ENCODE data around the gene SESN1. TPM values are rescaled to one million over a fixed set of nuclear protein-coding genes. Genes with fewer than 3 reads are reported as not detected.

SESN1 gene
- total and polyA plus RNA-seq, 9 of the 15 experiments (the other 6 are each of a cell fraction or from before 2014, with no cell fraction given): 3.1 to 13.0 (median 7.4) TPM

DNA sequence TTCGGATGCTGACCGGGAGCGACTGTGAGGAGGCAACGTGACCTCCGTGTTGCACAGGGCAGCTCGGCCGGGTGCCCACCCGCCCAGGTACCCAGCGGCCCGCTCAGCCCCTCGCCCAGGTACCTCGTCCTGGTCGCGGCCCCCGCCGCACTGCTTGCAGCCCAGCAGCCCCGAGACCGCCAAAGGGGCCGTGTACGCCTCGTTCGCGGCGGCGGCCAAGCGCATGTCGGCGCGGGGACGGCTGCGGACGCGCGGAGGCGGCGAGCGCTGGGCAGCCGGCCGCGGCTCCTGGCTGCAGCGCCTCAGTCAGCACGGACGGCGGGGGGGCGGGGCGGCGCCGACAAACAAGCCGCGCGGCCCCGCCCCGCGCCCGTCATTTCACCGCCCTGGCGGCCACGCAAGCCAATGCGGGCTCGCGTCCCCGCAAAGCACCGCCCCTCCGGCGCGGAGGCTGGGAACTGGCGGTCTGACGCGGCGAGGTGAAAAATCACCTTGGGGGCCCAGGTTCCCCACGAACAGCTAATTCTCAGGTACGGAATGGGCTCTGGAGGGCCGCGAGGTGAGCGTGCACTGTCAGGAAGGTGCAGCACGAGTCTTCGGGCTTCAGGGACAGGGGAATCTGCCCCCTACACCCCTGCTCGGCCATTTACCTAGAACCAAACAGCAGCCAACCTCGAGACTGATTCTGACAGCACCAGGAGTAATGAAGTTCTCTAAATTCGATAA lies 85.2 kb downstream of the SESN1 start (continued):
- TF ChIP-seq HNRNPK (IDR thresholded peaks at IDR 0.05; ENCODE audit: low read depth, low read length, poor library complexity, severe bottlenecking) (no peak), DNMT1 (IDR thresholded peaks at IDR 0.05) (no peak), HNRNPH1 (optimal IDR thresholded peaks at IDR 0.05; ENCODE audit: low read depth, low read length) (no peak), ZNF76 (CRISPR knock-in tag; IDR thresholded peaks at IDR 0.05; ENCODE audit: borderline replicate concordance) (no peak; the same call in 1 of the 2 replicates), HDAC3 (IDR thresholded peaks at IDR 0.05; ENCODE audit: borderline replicate concordance, partially characterized antibody) (no peak), IFI16 (CRISPR knock-in tag; IDR thresholded peaks at IDR 0.05) (no peak), CREBBP (IDR thresholded peaks at IDR 0.05; ENCODE audit: low read depth, low read length) (no peak), NUFIP1 (IDR thresholded peaks at IDR 0.05; ENCODE audit: partially characterized antibody) (no peak), FOXP1 (CRISPR knock-in tag; IDR thresholded peaks at IDR 0.05) (peak; percentile 72; the same call in 1 of the 2 replicates), TAF9B (IDR thresholded peaks at IDR 0.05; ENCODE audit: partially characterized antibody) (no peak), TCF7L2 (IDR thresholded peaks at IDR 0.05; ENCODE audit: low read depth, low read length) (no peak), STAT5A (IDR thresholded peaks at IDR 0.05; ENCODE audit: borderline replicate concordance, low read length) (no peak), SETDB1 (IDR thresholded peaks at IDR 0.05; ENCODE audit: low read length) (no peak), HMG20B (CRISPR knock-in tag; IDR thresholded peaks at IDR 0.05) (no peak)
- TF ChIP-seq, protein P1, sequence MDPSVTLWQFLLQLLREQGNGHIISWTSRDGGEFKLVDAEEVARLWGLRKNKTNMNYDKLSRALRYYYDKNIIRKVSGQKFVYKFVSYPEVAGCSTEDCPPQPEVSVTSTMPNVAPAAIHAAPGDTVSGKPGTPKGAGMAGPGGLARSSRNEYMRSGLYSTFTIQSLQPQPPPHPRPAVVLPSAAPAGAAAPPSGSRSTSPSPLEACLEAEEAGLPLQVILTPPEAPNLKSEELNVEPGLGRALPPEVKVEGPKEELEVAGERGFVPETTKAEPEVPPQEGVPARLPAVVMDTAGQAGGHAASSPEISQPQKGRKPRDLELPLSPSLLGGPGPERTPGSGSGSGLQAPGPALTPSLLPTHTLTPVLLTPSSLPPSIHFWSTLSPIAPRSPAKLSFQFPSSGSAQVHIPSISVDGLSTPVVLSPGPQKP (CRISPR knock-in tag; IDR thresholded peaks at IDR 0.05): no peak
- TF ChIP-seq, protein P2, sequence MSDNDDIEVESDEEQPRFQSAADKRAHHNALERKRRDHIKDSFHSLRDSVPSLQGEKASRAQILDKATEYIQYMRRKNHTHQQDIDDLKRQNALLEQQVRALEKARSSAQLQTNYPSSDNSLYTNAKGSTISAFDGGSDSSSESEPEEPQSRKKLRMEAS (CRISPR knock-in tag; IDR thresholded peaks at IDR 0.05): peak; percentile 67
- TF ChIP-seq, protein P3, sequence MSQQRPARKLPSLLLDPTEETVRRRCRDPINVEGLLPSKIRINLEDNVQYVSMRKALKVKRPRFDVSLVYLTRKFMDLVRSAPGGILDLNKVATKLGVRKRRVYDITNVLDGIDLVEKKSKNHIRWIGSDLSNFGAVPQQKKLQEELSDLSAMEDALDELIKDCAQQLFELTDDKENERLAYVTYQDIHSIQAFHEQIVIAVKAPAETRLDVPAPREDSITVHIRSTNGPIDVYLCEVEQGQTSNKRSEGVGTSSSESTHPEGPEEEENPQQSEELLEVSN (IDR thresholded peaks at IDR 0.05; ENCODE audit: borderline replicate concordance in 1 of 2, extremely low read depth in 1 of 2, insufficient read depth in 1 of 2, insufficient read length in 1 of 2, low read depth in 1 of 2, low read length in 1 of 2, poor library complexity in 1 of 2, severe bottlenecking in 1 of 2): peak; percentile 60 to 93
- TF ChIP-seq, protein P4, sequence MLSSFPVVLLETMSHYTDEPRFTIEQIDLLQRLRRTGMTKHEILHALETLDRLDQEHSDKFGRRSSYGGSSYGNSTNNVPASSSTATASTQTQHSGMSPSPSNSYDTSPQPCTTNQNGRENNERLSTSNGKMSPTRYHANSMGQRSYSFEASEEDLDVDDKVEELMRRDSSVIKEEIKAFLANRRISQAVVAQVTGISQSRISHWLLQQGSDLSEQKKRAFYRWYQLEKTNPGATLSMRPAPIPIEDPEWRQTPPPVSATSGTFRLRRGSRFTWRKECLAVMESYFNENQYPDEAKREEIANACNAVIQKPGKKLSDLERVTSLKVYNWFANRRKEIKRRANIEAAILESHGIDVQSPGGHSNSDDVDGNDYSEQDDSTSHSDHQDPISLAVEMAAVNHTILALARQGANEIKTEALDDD (IDR thresholded peaks at IDR 0.05): no peak
- TF ChIP-seq, protein P5, sequence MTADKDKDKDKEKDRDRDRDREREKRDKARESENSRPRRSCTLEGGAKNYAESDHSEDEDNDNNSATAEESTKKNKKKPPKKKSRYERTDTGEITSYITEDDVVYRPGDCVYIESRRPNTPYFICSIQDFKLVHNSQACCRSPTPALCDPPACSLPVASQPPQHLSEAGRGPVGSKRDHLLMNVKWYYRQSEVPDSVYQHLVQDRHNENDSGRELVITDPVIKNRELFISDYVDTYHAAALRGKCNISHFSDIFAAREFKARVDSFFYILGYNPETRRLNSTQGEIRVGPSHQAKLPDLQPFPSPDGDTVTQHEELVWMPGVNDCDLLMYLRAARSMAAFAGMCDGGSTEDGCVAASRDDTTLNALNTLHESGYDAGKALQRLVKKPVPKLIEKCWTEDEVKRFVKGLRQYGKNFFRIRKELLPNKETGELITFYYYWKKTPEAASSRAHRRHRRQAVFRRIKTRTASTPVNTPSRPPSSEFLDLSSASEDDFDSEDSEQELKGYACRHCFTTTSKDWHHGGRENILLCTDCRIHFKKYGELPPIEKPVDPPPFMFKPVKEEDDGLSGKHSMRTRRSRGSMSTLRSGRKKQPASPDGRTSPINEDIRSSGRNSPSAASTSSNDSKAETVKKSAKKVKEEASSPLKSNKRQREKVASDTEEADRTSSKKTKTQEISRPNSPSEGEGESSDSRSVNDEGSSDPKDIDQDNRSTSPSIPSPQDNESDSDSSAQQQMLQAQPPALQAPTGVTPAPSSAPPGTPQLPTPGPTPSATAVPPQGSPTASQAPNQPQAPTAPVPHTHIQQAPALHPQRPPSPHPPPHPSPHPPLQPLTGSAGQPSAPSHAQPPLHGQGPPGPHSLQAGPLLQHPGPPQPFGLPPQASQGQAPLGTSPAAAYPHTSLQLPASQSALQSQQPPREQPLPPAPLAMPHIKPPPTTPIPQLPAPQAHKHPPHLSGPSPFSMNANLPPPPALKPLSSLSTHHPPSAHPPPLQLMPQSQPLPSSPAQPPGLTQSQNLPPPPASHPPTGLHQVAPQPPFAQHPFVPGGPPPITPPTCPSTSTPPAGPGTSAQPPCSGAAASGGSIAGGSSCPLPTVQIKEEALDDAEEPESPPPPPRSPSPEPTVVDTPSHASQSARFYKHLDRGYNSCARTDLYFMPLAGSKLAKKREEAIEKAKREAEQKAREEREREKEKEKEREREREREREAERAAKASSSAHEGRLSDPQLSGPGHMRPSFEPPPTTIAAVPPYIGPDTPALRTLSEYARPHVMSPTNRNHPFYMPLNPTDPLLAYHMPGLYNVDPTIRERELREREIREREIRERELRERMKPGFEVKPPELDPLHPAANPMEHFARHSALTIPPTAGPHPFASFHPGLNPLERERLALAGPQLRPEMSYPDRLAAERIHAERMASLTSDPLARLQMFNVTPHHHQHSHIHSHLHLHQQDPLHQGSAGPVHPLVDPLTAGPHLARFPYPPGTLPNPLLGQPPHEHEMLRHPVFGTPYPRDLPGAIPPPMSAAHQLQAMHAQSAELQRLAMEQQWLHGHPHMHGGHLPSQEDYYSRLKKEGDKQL (CRISPR knock-in tag; IDR thresholded peaks at IDR 0.05; ENCODE audit: borderline replicate concordance): no peak
